GM18870 (cell line): ENCODE data around the gene ACAA2.

ENCODE experiments used
- ATAC-seq: cut with Tn5 transposase; IDR thresholded peaks from one replicate; pipeline ENCODE4 v1.9.1; 2021; ENCODE audit warnings: moderate library complexity; ENCODE audit not compliant: unreplicated experiment

ACAA2 gene

DNA sequence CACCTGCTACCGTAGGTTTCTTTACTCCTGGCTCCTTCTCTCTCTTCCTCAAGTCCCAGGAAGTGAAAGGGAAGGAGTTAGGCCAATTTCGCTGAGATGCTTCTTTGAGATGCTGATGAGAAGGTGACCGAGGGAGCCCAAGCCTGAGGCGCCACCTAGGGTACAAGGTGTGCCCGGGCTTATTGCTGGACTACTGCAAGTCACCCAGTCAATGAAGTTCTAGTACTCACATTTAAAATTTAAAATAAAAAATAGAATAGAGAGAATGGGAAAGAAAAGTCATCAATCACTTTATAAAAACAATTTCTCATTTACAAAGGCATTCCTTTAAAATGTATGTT lies 45.3 kb downstream of the ACAA2 start:
- no peak for ATAC-seq

DNA sequence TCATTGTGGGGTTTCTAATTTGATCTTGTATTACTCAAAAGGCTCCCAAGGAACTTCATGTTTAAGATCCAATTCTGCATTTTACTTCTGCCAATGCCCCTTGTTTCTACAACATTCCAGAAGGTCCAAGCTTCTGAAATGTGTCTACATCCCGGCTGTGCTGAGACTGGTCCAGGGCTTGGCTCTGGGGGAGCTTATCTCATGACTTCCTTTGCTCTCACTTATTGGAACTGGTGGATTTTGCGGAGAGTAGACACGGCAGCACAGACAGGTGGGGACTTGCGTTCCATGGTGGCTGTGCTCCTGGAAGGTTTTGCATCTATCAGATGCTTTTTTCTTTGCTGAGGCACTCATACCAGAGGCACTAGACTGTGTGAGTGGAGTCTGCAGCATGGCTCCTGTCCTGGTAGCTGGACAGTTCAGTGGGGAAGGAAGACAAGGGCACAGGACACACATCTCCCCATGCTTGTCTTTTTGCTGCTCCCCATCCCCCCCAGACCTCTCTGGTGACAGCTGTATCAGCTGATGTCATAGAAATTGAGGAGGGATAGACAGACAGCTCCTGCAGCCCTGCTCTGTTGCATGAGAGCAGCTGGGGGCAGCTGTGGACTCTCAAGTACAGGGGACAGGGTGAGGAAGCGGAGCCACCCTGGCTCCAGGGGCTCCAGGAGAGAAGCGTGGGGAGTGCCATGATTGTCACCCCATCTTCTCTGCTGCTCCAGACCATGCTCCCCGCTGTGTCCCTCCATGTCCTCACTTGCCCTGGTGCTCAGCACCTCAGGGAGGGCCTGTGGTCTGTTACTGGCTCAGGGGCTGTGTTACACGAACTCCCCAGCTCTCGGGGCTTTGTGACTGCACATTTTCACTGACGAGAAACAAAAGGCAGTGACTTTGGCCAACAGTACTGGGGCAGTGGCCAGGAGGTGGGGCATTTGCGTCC lies 46.0 kb downstream of the ACAA2 start:
- ATAC-seq = no peak

DNA sequence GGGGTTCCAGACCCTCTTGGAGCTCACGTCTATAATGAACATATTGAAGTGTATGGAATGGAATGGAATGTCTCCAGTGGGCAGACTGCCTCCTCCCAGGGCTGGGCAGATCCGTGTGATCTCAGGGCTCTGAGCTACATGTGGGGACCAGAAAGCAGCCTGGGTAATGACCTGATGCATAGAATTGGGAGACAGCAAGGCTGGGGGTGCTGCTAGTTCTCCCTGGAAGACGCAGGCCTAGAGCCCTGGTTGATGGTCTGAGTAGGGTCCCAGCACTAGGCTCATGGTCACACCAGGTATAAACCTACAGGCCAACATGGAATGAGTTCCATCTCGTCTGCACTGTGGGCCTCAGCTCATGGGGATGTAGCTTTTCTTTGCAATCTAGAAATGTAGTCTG lies 46.7 kb downstream of the ACAA2 start:
- no peak for ATAC-seq

DNA sequence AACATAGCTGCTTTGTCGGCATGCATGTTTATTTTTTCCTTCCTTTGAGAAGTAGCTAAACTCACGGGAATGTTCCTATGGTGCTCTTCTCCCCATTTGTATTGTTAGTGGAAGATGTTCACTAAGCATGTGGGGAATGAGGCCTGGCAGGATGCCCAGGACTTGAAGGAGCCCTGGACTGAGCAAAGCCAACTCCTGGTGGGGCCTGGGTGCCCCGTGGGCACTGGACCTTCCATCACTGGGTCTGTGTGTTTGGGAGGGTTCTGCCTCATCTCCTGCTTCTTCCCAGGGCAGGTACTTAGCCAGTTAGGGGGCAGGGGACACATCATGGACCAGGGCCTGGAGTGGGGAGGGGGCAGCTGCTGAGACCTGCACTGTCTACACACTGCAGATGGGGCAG lies 49.3 kb downstream of the ACAA2 start:
- ATAC-seq = no peak

DNA sequence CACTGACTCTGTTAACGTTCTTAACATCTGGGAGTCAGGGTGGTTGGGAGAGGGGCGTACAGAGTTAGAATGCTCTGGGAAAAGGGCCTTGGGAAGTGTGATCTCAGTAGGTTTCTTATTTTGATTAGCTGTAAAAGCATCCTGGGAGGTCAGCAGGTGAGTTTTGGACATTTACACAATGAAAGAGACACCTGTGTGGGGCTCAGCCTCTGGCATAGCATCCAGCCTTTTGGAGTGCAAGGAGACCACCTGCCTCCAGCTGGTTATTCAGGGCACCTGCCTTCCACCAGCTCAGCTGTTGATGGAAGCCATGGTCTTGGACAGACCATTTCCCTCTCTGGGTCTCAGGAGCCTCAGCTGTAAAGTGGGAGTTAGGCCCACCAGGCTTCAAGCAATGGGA lies 49.7 kb downstream of the ACAA2 start:
- ATAC-seq = no peak

DNA sequence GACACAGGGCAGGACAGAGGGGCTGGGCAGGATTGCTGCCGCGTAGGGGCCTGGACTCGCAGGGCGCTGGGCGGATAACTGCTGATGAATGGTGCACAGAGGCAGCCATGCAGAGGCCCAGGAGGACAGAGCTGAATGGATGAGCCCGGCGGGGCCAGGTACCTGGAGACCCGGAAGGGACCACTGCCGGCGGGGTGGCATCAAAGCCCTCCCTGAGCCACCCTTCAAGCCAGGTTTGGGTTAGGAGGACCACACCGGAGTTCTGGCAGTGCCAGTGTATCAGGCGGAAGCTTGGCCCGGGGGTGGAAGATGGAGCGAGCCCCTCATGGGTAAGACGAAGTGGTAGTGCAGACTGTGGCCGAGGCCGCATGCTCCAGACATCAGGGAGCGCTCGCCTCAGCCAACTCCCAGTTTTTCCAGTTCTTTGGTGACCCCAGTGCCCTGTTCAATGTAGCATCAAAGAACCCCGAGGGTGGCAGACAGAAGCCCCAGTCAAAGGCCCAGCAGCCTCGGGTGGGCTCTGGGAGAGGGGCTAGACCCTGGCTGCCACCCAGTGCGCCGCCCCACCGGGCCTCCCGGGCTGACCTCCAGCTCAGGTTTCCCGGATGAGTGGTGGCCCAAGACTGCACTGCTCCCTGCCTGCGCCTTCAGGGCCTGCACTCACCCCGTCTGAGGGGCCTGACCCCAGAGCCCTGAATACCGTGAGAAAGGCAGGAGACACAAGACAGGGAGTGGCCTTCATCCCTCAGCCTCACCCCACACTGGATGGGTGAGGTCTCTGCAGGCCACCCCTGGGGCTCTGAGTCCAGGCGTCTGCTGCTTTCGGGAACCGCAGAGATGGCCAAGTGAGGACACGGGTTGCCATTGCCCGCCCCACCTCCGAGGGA lies 50.9 kb downstream of the ACAA2 start:
- ATAC-seq = no peak

DNA sequence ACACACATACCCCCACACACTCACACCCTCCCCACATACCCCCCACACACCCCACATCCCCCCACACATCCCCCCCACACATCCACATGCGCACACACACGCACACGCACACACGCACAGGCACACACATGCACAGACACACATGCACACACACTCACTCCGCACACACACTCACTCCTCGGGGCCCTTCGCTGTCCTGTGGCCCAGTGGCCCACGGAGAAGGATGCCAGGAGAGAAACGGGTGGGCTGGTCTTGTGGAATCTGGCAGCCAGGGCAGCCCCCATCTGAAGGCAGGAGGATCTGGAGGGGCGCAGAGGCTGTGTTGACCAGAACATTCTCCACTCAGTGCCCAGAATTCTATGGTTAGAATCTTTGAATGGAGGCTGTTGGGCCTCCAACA lies 51.6 kb downstream of the ACAA2 start:
- no peak for ATAC-seq

DNA sequence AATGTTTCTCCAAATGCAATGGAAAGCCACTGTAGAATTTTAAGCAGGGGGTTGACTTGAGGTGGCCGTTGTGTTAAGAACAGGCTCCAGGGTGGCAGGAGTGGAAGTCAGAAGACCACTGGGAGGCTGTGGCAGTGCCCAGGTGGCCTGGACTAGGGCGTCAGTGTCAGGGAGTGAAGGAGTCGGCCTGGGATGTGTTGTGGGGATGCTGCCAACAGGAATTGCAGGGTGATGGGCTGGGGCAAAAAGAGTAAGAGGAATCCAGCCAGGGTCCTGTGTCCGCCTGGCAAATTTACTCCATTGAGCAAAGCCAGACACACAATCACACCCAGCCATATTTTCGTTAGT lies 55.1 kb downstream of the ACAA2 start:
- ATAC-seq = no peak

DNA sequence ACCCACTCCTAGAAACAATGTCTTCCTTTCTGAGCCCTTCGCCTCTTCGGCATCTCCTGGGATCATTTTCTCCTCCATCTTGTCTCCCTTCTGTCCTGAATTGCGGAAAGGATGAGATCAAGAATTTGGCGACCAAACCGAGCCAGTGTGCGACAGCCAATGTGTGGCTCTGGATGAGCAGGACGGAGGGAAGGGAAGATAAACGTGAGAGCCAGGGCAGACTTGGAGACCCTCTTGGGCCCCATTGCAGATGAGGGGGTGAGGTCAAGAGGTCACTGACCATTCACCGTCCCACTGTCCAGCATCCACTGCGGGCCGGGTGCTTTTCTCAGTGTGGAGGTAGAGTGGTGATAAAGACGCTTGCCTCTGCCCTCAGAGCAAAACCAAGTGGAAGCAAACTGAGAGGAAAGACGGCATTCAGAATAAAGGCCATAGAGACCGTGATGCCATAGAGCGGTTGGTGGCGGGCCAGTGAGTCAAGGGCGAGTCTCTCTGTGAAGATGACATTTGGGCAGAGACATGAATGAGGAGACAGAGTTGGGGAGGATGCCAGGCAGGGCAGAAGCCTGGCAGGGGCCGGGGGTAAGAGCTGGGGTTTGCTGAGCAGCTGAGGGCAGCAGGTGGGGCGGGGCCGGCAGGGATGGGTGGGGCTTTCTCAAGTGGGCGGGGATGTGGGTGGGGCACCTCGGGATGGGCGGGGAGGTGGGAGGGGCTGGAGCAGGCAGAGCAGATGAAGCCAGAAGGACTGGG lies 55.6 kb downstream of the ACAA2 start:
- no peak for ATAC-seq

DNA sequence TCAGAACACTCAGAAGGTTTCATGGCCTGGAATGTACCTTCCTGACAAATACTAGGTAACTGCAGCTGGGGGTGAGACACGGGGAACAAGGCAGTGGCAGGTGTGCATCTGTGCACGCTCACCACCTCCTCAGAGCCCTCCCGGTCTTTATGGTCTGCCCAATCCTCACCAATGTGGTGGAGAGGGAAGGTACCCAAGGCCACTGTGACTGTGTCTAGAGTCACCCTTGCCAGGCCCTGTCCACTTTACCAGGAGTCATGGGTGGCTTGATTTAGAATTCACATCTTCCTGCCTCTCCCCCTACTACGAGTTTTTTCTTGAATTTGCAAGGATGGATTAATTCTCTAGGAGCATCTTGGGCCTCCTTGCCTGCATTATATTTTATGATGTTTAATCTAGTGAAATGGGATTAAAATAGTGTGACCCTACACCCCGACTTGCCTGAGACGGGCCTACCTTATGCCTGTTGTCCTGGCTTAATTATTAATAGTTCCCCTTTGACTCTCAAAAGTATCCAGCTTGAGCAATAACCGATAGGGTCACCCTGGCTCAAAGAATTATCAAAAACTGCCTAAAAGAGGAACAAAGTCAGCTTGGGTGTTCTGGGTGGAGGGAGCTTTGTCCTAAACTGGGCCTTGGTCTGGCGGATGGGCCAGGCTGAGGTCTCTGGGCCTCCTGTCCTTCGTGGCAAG lies 56.5 kb downstream of the ACAA2 start:
- ATAC-seq = no peak

DNA sequence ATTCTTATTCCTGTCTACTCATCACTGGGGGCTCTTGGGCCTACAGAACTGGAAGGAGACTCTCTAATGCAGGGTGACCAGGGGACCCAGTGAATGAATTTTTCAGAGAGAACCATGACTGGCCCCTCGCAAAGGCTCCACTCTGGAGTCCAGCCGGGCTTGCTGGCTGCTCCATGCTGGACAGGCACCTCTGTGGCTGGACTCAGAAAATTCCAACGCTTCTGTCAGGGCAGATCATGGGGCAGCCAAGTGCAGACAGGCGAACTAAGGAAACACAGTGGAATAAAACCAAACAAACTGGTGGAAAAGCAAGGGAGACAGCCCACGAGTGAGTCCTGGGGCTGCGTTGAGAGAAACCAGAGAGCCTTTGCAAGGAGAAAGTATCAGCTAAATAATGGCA lies 57.2 kb downstream of the ACAA2 start:
- no peak for ATAC-seq

DNA sequence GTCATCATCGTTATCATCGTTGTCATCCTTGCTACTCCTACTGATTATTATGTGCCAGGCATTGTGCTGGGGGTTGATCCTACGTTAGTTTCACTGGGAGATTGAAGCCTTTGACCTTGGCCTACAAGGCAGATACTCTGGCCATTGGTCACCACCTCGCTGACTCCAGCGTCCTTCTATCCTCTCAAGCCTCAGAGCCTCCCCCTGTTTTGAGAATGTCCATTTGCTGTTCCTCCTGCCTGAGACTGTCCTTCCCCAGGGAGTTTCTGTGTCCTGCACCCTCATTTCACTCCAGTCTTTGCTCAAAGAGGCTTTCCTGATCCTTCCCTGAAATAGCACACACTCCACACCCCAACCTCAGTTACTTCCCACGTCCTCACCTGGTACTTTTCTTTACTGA lies 57.8 kb downstream of the ACAA2 start:
- no peak for ATAC-seq

DNA sequence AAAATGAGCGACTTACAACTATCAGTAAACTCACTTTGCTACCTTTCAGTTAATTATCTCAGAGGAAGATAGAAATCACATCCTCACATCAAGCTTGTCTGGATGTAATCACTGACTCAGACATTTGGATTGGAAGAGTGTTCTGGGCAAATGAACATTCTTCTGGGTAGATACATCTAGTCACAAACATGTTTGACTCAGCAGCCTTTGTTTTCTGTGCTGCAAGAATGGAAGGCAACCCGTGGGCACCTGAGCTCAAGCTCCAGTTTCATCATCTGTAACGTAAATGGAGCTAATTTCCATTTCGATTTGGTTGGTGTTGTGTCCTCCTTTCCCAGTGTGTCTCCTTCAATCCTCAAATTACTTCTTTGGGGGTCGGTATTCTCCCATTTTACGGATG lies 58.5 kb downstream of the ACAA2 start:
- no peak for ATAC-seq

DNA sequence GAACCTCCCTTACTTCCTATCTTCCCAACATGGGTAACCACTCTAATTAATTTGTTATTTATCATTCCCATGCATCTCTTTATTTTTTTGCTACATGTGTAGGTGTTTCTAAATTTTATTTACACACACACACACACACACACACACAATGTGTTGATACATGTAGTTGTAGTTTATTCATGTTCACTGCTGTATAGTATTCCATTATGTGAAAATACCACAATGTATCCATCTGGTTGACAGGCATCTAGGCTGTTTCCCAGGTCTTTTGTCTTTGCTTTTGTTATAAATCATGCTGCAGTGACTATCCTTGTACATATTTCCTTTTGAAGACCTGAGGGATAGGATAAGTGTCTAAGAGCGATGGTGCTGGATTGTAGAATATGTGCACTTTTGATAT lies 59.7 kb downstream of the ACAA2 start:
- ATAC-seq = no peak

DNA sequence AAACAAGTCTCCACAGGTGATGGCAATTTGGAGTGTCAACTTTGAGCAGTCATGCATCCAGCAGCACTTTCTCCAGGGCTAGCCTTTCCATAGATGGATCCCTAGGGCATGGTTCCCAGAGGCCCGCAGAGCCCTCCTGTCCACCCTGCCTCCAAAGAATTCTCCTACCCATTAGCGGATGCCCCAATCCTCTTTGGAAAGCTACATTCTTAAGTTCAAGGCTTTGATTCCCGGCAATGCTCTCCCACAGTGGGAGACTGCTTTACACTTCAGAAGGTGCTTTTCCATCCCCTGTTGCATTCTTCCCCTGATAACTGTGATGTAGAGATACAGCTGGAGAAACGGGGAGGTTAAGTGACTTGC lies 61.3 kb downstream of the ACAA2 start:
- ATAC-seq = no peak

DNA sequence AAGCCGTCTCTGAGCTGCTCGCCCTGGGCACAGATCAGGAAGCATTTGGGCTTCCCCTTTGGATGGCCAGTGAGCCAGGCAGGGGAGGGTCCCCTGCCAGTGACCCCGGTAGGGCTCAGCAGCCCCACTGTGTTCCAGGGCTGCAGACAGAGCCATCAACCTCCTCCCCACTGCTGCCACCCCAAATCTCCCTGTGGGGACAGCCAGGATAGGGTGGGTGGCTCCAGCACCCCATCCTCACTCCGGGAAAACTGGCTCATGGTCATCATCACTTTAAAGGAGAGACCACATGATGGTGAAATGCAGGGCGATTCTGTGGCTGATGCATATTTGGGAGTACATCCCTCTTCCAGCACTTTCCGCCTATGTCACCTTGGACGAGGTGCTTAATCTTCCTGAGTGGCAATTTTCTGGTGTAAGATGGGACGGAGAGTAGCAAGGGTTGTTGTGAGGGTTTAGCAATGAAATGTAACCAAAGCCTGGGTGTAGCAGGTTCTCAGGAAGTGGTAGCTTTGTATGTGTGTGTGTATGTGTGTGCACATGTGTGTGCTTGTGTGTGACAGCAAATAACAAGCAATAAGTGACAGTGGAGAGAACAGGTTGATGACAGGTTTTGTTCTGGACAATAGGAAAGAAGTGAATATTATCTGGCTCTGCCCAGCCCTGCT lies 61.8 kb downstream of the ACAA2 start:
- ATAC-seq = no peak

DNA sequence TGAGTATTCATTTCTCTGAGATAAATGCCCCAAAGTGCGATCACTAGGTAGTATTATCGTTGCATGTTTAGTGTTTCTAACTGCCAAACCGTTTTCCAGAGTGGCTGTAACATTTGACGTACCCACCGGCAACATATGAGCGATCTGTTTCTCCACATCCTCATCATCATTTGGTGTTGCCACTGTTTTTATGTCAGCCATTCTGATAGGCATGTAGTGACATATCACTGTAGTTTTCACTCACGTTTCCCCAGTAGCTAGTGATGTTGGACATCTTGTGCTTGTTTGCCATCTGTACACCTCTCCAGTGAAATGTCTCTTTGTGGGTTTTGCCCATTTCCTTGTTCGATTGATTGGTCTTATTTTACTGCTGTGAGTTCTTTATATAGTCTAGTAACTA lies 63.8 kb downstream of the ACAA2 start:
- no peak for ATAC-seq

DNA sequence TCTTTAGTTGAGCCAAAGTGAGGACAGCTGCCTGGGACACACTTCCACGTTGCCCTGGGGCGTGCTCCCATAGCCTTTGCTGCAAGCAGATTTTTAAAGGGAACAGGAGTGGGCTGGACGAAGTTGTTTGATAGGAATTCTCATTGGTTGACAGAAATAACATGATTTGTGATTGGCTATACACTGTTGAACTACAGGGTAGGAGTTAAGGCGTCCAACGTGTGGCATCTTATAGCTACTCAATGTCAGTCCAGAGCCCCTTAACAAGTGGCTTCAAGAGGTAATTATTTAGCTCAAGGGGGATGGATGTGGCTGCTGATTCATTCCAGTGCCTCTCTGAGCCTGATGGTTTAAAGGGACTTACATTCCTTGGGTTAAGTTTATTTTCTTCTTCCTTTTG lies 65.5 kb downstream of the ACAA2 start:
- ATAC-seq = no peak

DNA sequence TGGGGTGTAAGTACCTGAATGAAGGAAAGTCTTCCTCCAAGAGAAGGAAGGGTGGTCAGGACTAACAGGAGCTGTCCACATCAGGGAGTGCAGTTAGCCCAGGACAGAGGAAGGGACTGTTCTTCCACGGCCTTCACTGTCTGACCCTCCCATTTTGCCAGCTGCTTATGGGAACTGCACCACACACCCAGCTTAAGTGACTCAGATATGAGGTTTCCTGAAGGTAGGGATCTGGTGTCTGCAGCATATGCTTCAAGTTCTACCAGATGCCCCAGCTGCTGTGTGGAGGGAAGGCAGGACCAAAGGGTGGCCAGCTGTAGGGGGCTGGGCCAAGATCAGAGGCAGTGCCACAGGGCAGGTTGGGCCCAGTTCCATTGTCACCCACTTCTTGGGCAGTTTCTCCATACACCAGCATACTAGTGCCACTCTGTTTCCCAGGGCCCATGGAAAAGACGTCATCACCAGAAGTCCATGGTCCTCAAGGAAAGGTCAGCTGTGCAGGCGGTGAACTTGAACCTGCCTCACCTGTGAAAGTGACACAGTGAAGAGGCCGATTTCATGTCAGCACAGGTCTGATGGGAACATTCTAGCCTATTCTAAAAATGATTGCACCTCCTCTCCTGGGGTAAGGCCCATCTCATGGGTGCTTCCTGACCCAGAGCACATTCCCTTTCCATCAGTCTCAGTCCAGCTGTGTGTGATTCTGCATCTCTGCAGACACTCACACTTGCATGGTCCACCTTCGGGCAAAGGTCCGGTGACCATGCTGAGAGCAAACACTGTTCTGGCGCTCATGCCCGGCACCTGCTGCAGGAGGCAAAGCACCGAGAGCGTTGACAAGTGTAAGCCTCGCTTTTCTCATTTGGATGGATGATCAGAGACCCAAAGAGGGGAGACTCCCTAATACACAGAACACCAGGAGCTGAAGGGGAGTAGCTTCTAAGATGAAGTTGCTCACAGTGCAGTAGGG lies 68.0 kb downstream of the ACAA2 start:
- ATAC-seq = no peak
